ENCODE data around the gene SPON1.
A peak's percentile ranks its signal among the peaks of the same experiment; 100 is the strongest.
"Not testable (repeated sequence)": the region's sequence is repeated elsewhere in the genome, so short reads cannot be mapped to it uniquely, and the experiment has no call there.

SPON1 gene

GRCh38 chr11:14144934-14145333 is 182.4 kb downstream of the SPON1 start:
- TF ChIP-seq, protein P1, sequence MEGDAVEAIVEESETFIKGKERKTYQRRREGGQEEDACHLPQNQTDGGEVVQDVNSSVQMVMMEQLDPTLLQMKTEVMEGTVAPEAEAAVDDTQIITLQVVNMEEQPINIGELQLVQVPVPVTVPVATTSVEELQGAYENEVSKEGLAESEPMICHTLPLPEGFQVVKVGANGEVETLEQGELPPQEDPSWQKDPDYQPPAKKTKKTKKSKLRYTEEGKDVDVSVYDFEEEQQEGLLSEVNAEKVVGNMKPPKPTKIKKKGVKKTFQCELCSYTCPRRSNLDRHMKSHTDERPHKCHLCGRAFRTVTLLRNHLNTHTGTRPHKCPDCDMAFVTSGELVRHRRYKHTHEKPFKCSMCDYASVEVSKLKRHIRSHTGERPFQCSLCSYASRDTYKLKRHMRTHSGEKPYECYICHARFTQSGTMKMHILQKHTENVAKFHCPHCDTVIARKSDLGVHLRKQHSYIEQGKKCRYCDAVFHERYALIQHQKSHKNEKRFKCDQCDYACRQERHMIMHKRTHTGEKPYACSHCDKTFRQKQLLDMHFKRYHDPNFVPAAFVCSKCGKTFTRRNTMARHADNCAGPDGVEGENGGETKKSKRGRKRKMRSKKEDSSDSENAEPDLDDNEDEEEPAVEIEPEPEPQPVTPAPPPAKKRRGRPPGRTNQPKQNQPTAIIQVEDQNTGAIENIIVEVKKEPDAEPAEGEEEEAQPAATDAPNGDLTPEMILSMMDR (IDR thresholded peaks at IDR 0.05; ENCODE audit: insufficient read depth, low read depth, low read length, missing control alignments), result no peak
- DNase-seq (ENCODE audit: low read depth), result no peak
- no peak overlapping the region for H3K4me3 ChIP-seq (ENCODE audit: low read length)

- TF ChIP-seq, protein P1 (IDR thresholded peaks at IDR 0.05; ENCODE audit: insufficient read depth, low read depth, low read length, missing control alignments), result peak; percentile 57
- no peak overlapping the region for H3K4me3 ChIP-seq (ENCODE audit: low read length)
- DNase-seq (ENCODE audit: low read depth), result peak; percentile 48
Measured at GRCh38 chr11:14148653-14149273, 186.2 kb downstream of the SPON1 start.

GRCh38 chr11:14149683-14150082 is 187.2 kb downstream of the SPON1 start:
- TF ChIP-seq, protein P1 (IDR thresholded peaks at IDR 0.05; ENCODE audit: insufficient read depth, low read depth, low read length, missing control alignments), result no peak
- no peak overlapping the region for H3K4me3 ChIP-seq (ENCODE audit: low read length)
- no peak for DNase-seq (ENCODE audit: low read depth)

DNA sequence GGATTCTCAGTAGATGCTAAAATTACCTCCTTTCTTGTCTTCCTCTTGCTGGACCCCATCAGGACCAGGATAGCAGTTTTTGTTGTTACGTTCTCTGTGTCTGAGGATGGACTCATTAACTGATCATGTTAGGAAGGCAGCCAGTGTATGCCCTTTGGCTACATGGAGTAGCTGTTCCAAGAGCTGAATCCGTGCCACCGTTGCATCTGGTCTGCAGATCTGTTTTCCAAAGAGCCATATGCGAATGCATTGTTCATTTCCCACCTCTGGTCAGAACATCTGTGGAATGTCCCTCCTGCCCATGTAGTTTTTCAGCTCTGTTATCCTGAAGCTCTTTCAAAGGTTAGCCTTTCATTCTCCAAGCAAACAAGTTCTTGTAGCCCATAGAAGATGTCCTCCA is 188.4 kb downstream of the SPON1 start:
- H3K4me3 ChIP-seq (ENCODE audit: low read length), result no peak overlapping the region
- TF ChIP-seq, protein P1 (IDR thresholded peaks at IDR 0.05; ENCODE audit: insufficient read depth, low read depth, low read length, missing control alignments), result no peak
- DNase-seq (ENCODE audit: low read depth), result no peak

DNA sequence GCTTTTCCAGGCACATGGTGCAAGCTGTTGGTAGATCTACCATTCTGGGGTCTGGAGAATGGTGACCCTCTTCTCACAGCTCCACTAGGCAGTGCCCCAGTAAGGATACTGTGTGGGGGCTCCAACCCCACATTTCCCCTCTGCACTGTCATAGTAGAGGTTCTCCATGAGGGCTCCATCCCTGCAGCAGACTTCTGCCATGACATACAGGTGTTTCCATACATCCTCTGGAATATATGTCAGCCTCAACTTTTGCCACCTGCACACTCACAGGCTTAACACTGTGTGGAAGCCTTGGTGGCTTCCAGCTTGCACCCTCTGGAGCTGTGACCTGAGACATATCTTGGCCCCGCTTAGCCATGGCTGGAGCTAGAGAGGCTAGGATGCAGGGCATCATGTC is 191.6 kb downstream of the SPON1 start:
- DNase-seq (ENCODE audit: low read depth); H3K4me3 ChIP-seq (ENCODE audit: low read length): not testable (repeated sequence)

GRCh38 chr11:14158393-14158792 is 195.9 kb downstream of the SPON1 start:
- no peak overlapping the region for H3K4me3 ChIP-seq (ENCODE audit: low read length)
- DNase-seq (ENCODE audit: low read depth), result no peak
- TF ChIP-seq, protein P1 (IDR thresholded peaks at IDR 0.05; ENCODE audit: insufficient read depth, low read depth, low read length, missing control alignments), result no peak

- DNase-seq (ENCODE audit: low read depth), result no peak
- TF ChIP-seq, protein P1 (IDR thresholded peaks at IDR 0.05; ENCODE audit: insufficient read depth, low read depth, low read length, missing control alignments), result no peak
- H3K4me3 ChIP-seq (ENCODE audit: low read length), result no peak overlapping the region
Measured at GRCh38 chr11:14163576-14163975, 201.1 kb downstream of the SPON1 start.

GRCh38 chr11:14173679-14174078 is 211.2 kb downstream of the SPON1 start:
- not testable (repeated sequence) for H3K4me3 ChIP-seq (ENCODE audit: low read length); DNase-seq (ENCODE audit: low read depth)

All from epithelial cell of esophagus (primary cell).